COLO668 (cell line): ENCODE measurements around the gene DNAH11.
"Not testable (repeated sequence)": the region's sequence is repeated elsewhere in the genome, so short reads cannot be mapped to it uniquely, and the experiment has no call there.

Source experiments
- DNase-seq: peaks from one replicate; lab custom pipeline; 2025; ENCODE audit not compliant: unreplicated experiment; lab: John Stamatoyannopoulos, UW

DNAH11 gene

GRCh38 chr7:21704359-21704758 is 161.5 kb downstream of the DNAH11 start:
- DNase-seq: no peak

GRCh38 chr7:21706131-21706530 is 163.3 kb downstream of the DNAH11 start:
- DNase-seq: no peak

- no peak for DNase-seq
Observed at GRCh38 chr7:21707566-21707965, 164.7 kb downstream of the DNAH11 start.

- no peak for DNase-seq
Observed at GRCh38 chr7:21708096-21708495, 165.3 kb downstream of the DNAH11 start.

- no peak for DNase-seq
Observed at GRCh38 chr7:21717323-21717722, 174.5 kb downstream of the DNAH11 start.

GRCh38 chr7:21718391-21718790 is 175.6 kb downstream of the DNAH11 start:
- no peak for DNase-seq

- DNase-seq: no peak
Observed at GRCh38 chr7:21719846-21720245, 177.0 kb downstream of the DNAH11 start.

- no peak for DNase-seq
Observed at GRCh38 chr7:21722371-21722770, 179.5 kb downstream of the DNAH11 start.

GRCh38 chr7:21724562-21724961 is 181.7 kb downstream of the DNAH11 start:
- DNase-seq: no peak

GRCh38 chr7:21730399-21730798 is 187.6 kb downstream of the DNAH11 start:
- DNase-seq: no peak

GRCh38 chr7:21731977-21732376 is 189.1 kb downstream of the DNAH11 start:
- no peak for DNase-seq

GRCh38 chr7:21732956-21733355 is 190.1 kb downstream of the DNAH11 start:
- DNase-seq: not testable (repeated sequence)

- no peak for DNase-seq
Observed at GRCh38 chr7:21733837-21734236, 191.0 kb downstream of the DNAH11 start.

- DNase-seq: no peak
Observed at GRCh38 chr7:21743493-21743892, 200.7 kb downstream of the DNAH11 start.

- DNase-seq: no peak
Observed at GRCh38 chr7:21746949-21747348, 204.1 kb downstream of the DNAH11 start.

GRCh38 chr7:21747806-21748205 is 205.0 kb downstream of the DNAH11 start:
- DNase-seq: no peak

- DNase-seq: no peak
Observed at GRCh38 chr7:21749378-21749777, 206.5 kb downstream of the DNAH11 start.

GRCh38 chr7:21753071-21753470 is 210.2 kb downstream of the DNAH11 start:
- no peak for DNase-seq

GRCh38 chr7:21754963-21755362 is 212.1 kb downstream of the DNAH11 start:
- DNase-seq: no peak

- no peak for DNase-seq
Observed at GRCh38 chr7:21757537-21758282, 214.9 kb downstream of the DNAH11 start.

- no peak for DNase-seq
Observed at GRCh38 chr7:21758286-21758685, 215.4 kb downstream of the DNAH11 start.

- DNase-seq: no peak
Observed at GRCh38 chr7:21762469-21762868, 219.6 kb downstream of the DNAH11 start.

- DNase-seq: no peak
Observed at GRCh38 chr7:21763818-21764217, 221.0 kb downstream of the DNAH11 start.
